GM23338 (cell line): Measurements from ENCODE around the gene BANF1. TPM values are rescaled to one million over a fixed set of nuclear protein-coding genes. Genes with fewer than 3 reads are reported as not detected.

Experiments used
- ATAC-seq: fragments of 200-7000 bp; cut with Tn5 transposase; 3 replicates; pipeline ENCODE4 v1.9.1; 2020
- DNase-seq: peaks from one replicate; pipeline ENCODE4 v3.0.0-alpha.2; 2015; ENCODE audit warnings: low spot score
- H2AFZ ChIP-seq: fragments of 200-600 bp; sonication (generic); 2 replicates; pipeline ENCODE4 v1.8.0; 2016; ENCODE audit warnings: antibody characterized with exemption, mild to moderate bottlenecking, moderate library complexity
- H3F3A ChIP-seq: fragments of 200-600 bp; sonication (generic); replicated peaks from 2 replicates; pipeline ENCODE4 v1.8.0; 2017; ENCODE audit warnings: antibody characterized with exemption, mixed run types, low read depth
- H3K27ac ChIP-seq: fragments of 200-600 bp; sonication (generic); 2 replicates; pipeline ENCODE4 v1.6.1; 2016; ENCODE audit warnings: low read depth
- H3K27me3 ChIP-seq: fragments of 200-600 bp; sonication (generic); 2 replicates; pipeline ENCODE4 v1.8.0; 2016; ENCODE audit warnings: mild to moderate bottlenecking, mixed run types, moderate library complexity; ENCODE audit not compliant: insufficient read depth
- H3K36me3 ChIP-seq: fragments of 200-600 bp; sonication (generic); 2 replicates; pipeline ENCODE4 v1.8.0; 2016; ENCODE audit warnings: mild to moderate bottlenecking; ENCODE audit not compliant: insufficient read depth
- H3K4me1 ChIP-seq: fragments of 200-600 bp; sonication (generic); 2 replicates; pipeline ENCODE4 v1.8.0; 2016; ENCODE audit warnings: mild to moderate bottlenecking, moderate library complexity; ENCODE audit not compliant: insufficient read depth
- H3K4me2 ChIP-seq: fragments of 200-600 bp; sonication (generic); 2 replicates; pipeline ENCODE4 v1.7.1; 2017; ENCODE audit warnings: mixed run types
- H3K4me3 ChIP-seq: fragments of 200-600 bp; sonication (generic); 2 replicates; pipeline ENCODE4 v1.6.1; 2016; ENCODE audit warnings: mixed run types
- H3K79me2 ChIP-seq: fragments of 200-600 bp; sonication (generic); replicated peaks from 2 replicates; pipeline ENCODE4 v1.8.0; 2017; ENCODE audit warnings: mild to moderate bottlenecking; ENCODE audit not compliant: insufficient read depth
- H3K9me2 ChIP-seq: fragments of 200-600 bp; sonication (generic); 2 replicates; pipeline ENCODE4 v1.8.0; 2017; ENCODE audit not compliant: insufficient read depth
- H4K20me1 ChIP-seq: fragments of 200-600 bp; sonication (generic); replicated peaks from 2 replicates; pipeline ENCODE4 v1.8.0; 2017; ENCODE audit warnings: mild to moderate bottlenecking; ENCODE audit not compliant: insufficient read depth
- H3K27ac Mint-ChIP-seq: 2 replicates; pipeline ENCODE4 v1.8.0; 2020; ENCODE audit warnings: inconsistent platforms, mild to moderate bottlenecking, moderate library complexity, mixed read lengths
- H3K27me3 Mint-ChIP-seq: 3 replicates; pipeline ENCODE4 v1.8.0; 2022; ENCODE audit warnings: low read depth, mild to moderate bottlenecking, moderate library complexity, mixed read lengths, inconsistent platforms; ENCODE audit not compliant: insufficient read depth, poor library complexity
- H3K36me3 Mint-ChIP-seq: 3 replicates; pipeline ENCODE4 v1.8.0; 2021; ENCODE audit warnings: low read depth, mild to moderate bottlenecking, inconsistent platforms, moderate library complexity, mixed read lengths
- H3K4me1 Mint-ChIP-seq: 3 replicates; pipeline ENCODE4 v1.8.0; 2020; ENCODE audit warnings: mild to moderate bottlenecking, inconsistent platforms, mixed read lengths
- H3K4me3 Mint-ChIP-seq: 3 replicates; pipeline ENCODE4 v1.8.0; 2021; ENCODE audit warnings: moderate library complexity, mild to moderate bottlenecking, inconsistent platforms, mixed read lengths
- H3K9me3 Mint-ChIP-seq: 3 replicates; pipeline ENCODE4 v1.8.0; 2020; ENCODE audit warnings: moderate library complexity, mild to moderate bottlenecking, inconsistent platforms, mixed read lengths
- CREB1 ChIP-seq: fragments of 250-450 bp; sonication (Bioruptor Pico); IDR thresholded peaks from 2 replicates; pipeline ENCODE4 v1.5.0; 2020; ENCODE audit warnings: low read depth, mild to moderate bottlenecking, moderate library complexity
- EZH2 ChIP-seq: fragments of 200-600 bp; sonication (generic); IDR thresholded peaks from one replicate; pipeline ENCODE4 v1.8.0; 2017; ENCODE audit warnings: antibody characterized with exemption, mild to moderate bottlenecking, low read depth; ENCODE audit not compliant: unreplicated experiment
- EZH2phosphoT487 ChIP-seq: fragments of 200-600 bp; sonication (generic); IDR thresholded peaks from one replicate; pipeline ENCODE4 v1.8.1; 2018; ENCODE audit warnings: antibody characterized with exemption; ENCODE audit not compliant: unreplicated experiment
- JUNB ChIP-seq: IDR thresholded peaks from one replicate; pipeline ENCODE4 v1.6.1; 2016; ENCODE audit warnings: antibody characterized with exemption; ENCODE audit not compliant: unreplicated experiment
- POLR2AphosphoS5 ChIP-seq: IDR thresholded peaks from 2 replicates; pipeline ENCODE4 v1.6.1; 2016; ENCODE audit warnings: antibody characterized with exemption, low read depth
- STAT1 ChIP-seq: IDR thresholded peaks from one replicate; pipeline ENCODE4 v1.6.1; 2016; ENCODE audit warnings: antibody characterized with exemption; ENCODE audit not compliant: unreplicated experiment
- ZNF114 ChIP-seq: fragments of 250-450 bp; sonication (Bioruptor Pico); IDR thresholded peaks from 2 replicates; pipeline ENCODE4 v1.5.0; 2020; ENCODE audit warnings: mild to moderate bottlenecking, moderate library complexity
- ZNF331 ChIP-seq: fragments of 250-450 bp; sonication (Bioruptor Pico); IDR thresholded peaks from 2 replicates; pipeline ENCODE4 v1.5.0; 2020; ENCODE audit warnings: low read depth, mild to moderate bottlenecking, moderate library complexity
- polyA plus RNA-seq: library from polyadenylated mRNA; unstranded; fragments of >200 nt; fragmentation: Nextera tagmentation; extraction: Ambion mirVana; gene quantifications from 2 replicates; pipeline ENCODE4 v1.2.1, GENCODE V29; 2016
- total RNA-seq: library from RNA; depleted of rRNA; stranded (reverse); fragments of >200 nt; shearing (Covaris generic); gene quantifications from 2 replicates; pipeline ENCODE4 v1.2.3, GENCODE V29; 2014
- TF ChIP-seq, protein P1 (sequence below), 2 experiments: fragments of 200-600 bp in 1 of 2; sonication (generic) in 1 of 2; conservative IDR thresholded peaks; 2 replicates each; pipeline versions ENCODE4 v1.5.1 to v1.6.1; 2016 to 2017; ENCODE audit warnings: antibody characterized with exemption in 2 of 2, low read depth in 2 of 2, mild to moderate bottlenecking in 2 of 2, moderate library complexity in 1 of 2
- TF ChIP-seq, protein P2 (sequence below): IDR thresholded peaks from 2 replicates; pipeline ENCODE4 v1.6.1; 2016; ENCODE audit warnings: antibody characterized with exemption
- TF ChIP-seq, protein P3 (sequence below): IDR thresholded peaks from one replicate; pipeline ENCODE4 v1.6.1; 2018; ENCODE audit warnings: antibody characterized with exemption; ENCODE audit not compliant: unreplicated experiment
- TF ChIP-seq, protein P4 (sequence below): fragments of 250-450 bp; sonication (Bioruptor Pico); IDR thresholded peaks from 2 replicates; pipeline ENCODE4 v1.5.0; 2020; ENCODE audit warnings: mild to moderate bottlenecking, moderate library complexity

Gene BANF1
- total and polyA plus RNA-seq, 2 experiments from 2014 or later: 58.2 to 765 TPM

DNA sequence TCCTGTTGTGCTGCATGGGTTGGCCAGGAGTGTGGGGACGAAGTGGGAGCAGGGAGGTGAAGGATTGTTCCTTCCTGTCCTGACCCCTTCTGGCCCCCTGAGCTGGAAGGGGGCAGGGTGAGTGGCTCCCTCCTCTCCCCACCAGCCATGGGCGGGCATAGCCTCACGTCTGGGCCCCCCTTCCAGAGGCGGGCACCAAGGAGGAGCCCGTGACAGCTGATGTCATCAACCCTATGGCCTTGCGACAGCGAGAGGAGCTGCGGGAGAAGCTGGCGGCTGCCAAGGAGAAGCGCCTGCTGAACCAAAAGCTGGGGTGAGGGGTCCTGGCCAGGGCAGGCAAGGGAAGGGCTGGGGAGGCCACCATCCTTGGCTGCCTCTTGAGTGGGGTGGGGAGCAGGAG, 37.4 kb upstream of the BANF1 start:
- H3F3A ChIP-seq: peaks cover 3% of the 10 kb centered on the region; the same call in 1 of the 2 replicates
- H3K36me3 Mint-ChIP-seq: peaks cover 58% of the 10 kb centered on the region
- TF ChIP-seq, protein P1, sequence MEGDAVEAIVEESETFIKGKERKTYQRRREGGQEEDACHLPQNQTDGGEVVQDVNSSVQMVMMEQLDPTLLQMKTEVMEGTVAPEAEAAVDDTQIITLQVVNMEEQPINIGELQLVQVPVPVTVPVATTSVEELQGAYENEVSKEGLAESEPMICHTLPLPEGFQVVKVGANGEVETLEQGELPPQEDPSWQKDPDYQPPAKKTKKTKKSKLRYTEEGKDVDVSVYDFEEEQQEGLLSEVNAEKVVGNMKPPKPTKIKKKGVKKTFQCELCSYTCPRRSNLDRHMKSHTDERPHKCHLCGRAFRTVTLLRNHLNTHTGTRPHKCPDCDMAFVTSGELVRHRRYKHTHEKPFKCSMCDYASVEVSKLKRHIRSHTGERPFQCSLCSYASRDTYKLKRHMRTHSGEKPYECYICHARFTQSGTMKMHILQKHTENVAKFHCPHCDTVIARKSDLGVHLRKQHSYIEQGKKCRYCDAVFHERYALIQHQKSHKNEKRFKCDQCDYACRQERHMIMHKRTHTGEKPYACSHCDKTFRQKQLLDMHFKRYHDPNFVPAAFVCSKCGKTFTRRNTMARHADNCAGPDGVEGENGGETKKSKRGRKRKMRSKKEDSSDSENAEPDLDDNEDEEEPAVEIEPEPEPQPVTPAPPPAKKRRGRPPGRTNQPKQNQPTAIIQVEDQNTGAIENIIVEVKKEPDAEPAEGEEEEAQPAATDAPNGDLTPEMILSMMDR (conservative IDR thresholded peaks at IDR 0.05; ENCODE audit: low read depth in 2 of 2): no peak
- no peak for TF ChIP-seq POLR2AphosphoS5
- TF ChIP-seq, protein P2, sequence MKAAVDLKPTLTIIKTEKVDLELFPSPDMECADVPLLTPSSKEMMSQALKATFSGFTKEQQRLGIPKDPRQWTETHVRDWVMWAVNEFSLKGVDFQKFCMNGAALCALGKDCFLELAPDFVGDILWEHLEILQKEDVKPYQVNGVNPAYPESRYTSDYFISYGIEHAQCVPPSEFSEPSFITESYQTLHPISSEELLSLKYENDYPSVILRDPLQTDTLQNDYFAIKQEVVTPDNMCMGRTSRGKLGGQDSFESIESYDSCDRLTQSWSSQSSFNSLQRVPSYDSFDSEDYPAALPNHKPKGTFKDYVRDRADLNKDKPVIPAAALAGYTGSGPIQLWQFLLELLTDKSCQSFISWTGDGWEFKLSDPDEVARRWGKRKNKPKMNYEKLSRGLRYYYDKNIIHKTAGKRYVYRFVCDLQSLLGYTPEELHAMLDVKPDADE: no peak
- TF ChIP-seq, protein P3, sequence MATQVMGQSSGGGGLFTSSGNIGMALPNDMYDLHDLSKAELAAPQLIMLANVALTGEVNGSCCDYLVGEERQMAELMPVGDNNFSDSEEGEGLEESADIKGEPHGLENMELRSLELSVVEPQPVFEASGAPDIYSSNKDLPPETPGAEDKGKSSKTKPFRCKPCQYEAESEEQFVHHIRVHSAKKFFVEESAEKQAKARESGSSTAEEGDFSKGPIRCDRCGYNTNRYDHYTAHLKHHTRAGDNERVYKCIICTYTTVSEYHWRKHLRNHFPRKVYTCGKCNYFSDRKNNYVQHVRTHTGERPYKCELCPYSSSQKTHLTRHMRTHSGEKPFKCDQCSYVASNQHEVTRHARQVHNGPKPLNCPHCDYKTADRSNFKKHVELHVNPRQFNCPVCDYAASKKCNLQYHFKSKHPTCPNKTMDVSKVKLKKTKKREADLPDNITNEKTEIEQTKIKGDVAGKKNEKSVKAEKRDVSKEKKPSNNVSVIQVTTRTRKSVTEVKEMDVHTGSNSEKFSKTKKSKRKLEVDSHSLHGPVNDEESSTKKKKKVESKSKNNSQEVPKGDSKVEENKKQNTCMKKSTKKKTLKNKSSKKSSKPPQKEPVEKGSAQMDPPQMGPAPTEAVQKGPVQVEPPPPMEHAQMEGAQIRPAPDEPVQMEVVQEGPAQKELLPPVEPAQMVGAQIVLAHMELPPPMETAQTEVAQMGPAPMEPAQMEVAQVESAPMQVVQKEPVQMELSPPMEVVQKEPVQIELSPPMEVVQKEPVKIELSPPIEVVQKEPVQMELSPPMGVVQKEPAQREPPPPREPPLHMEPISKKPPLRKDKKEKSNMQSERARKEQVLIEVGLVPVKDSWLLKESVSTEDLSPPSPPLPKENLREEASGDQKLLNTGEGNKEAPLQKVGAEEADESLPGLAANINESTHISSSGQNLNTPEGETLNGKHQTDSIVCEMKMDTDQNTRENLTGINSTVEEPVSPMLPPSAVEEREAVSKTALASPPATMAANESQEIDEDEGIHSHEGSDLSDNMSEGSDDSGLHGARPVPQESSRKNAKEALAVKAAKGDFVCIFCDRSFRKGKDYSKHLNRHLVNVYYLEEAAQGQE: no peak
- TF ChIP-seq EZH2: no peak
- TF ChIP-seq ZNF114 (CRISPR knock-in tag): no peak
- TF ChIP-seq ZNF331 (CRISPR knock-in tag): no peak
- no peak for TF ChIP-seq STAT1
- no peak for TF ChIP-seq CREB1 (CRISPR knock-in tag)
- TF ChIP-seq JUNB: no peak
- TF ChIP-seq EZH2phosphoT487: no peak
- TF ChIP-seq, protein P4, sequence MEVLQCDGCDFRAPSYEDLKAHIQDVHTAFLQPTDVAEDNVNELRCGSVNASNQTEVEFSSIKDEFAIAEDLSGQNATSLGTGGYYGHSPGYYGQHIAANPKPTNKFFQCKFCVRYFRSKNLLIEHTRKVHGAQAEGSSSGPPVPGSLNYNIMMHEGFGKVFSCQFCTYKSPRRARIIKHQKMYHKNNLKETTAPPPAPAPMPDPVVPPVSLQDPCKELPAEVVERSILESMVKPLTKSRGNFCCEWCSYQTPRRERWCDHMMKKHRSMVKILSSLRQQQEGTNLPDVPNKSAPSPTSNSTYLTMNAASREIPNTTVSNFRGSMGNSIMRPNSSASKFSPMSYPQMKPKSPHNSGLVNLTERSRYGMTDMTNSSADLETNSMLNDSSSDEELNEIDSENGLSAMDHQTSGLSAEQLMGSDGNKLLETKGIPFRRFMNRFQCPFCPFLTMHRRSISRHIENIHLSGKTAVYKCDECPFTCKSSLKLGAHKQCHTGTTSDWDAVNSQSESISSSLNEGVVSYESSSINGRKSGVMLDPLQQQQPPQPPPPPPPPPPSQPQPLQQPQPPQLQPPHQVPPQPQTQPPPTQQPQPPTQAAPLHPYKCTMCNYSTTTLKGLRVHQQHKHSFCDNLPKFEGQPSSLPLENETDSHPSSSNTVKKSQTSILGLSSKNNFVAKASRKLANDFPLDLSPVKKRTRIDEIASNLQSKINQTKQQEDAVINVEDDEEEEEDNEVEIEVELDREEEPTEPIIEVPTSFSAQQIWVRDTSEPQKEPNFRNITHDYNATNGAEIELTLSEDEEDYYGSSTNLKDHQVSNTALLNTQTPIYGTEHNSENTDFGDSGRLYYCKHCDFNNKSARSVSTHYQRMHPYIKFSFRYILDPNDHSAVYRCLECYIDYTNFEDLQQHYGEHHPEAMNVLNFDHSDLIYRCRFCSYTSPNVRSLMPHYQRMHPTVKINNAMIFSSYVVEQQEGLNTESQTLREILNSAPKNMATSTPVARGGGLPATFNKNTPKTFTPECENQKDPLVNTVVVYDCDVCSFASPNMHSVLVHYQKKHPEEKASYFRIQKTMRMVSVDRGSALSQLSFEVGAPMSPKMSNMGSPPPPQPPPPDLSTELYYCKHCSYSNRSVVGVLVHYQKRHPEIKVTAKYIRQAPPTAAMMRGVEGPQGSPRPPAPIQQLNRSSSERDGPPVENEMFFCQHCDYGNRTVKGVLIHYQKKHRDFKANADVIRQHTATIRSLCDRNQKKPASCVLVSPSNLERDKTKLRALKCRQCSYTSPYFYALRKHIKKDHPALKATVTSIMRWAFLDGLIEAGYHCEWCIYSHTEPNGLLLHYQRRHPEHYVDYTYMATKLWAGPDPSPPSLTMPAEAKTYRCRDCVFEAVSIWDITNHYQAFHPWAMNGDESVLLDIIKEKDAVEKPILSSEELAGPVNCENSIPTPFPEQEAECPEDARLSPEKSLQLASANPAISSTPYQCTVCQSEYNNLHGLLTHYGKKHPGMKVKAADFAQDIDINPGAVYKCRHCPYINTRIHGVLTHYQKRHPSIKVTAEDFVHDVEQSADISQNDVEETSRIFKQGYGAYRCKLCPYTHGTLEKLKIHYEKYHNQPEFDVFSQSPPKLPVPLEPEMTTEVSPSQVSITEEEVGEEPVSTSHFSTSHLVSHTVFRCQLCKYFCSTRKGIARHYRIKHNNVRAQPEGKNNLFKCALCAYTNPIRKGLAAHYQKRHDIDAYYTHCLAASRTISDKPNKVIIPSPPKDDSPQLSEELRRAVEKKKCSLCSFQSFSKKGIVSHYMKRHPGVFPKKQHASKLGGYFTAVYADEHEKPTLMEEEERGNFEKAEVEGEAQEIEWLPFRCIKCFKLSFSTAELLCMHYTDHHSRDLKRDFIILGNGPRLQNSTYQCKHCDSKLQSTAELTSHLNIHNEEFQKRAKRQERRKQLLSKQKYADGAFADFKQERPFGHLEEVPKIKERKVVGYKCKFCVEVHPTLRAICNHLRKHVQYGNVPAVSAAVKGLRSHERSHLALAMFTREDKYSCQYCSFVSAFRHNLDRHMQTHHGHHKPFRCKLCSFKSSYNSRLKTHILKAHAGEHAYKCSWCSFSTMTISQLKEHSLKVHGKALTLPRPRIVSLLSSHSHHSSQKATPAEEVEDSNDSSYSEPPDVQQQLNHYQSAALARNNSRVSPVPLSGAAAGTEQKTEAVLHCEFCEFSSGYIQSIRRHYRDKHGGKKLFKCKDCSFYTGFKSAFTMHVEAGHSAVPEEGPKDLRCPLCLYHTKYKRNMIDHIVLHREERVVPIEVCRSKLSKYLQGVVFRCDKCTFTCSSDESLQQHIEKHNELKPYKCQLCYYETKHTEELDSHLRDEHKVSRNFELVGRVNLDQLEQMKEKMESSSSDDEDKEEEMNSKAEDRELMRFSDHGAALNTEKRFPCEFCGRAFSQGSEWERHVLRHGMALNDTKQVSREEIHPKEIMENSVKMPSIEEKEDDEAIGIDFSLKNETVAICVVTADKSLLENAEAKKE (CRISPR knock-in tag): no peak
- peaks cover 13% of the 10 kb centered on the region for H4K20me1 ChIP-seq
- H3K27me3 Mint-ChIP-seq: peaks cover 19% of the 10 kb centered on the region
- peaks cover 8% of the 10 kb centered on the region for H3K4me1 ChIP-seq
- peaks cover 2% of the 10 kb centered on the region; the same call in 1 of the 3 replicates for H3K9me3 Mint-ChIP-seq
- no peak overlapping the region for H3K4me2 ChIP-seq
- H3K4me3 Mint-ChIP-seq: no peak overlapping the region
- no peak for ATAC-seq
- H3K9me2 ChIP-seq: no peaks in the 10 kb centered on the region
- peaks cover 26% of the 10 kb centered on the region for H3K79me2 ChIP-seq
- H3K4me3 ChIP-seq: no peak overlapping the region
- H3K27ac ChIP-seq: no peak overlapping the region
- H3K4me1 Mint-ChIP-seq: peaks cover 12% of the 10 kb centered on the region
- no peak for DNase-seq
- no peaks in the 10 kb centered on the region; the same call in 1 of the 2 replicates for H3K36me3 ChIP-seq
- no peak overlapping the region for H3K27ac Mint-ChIP-seq
- H3K27me3 ChIP-seq: no peaks in the 10 kb centered on the region
- no peak overlapping the region for H2AFZ ChIP-seq
